NCI-H510A treated with DMSO at 0.1 percent for 48 hours (cell line): ENCODE results near the gene WDFY3.

Experiments
- DNase-seq: peaks from one replicate; lab custom pipeline; 2025; lab: John Stamatoyannopoulos, UW

The WDFY3 gene

DNA sequence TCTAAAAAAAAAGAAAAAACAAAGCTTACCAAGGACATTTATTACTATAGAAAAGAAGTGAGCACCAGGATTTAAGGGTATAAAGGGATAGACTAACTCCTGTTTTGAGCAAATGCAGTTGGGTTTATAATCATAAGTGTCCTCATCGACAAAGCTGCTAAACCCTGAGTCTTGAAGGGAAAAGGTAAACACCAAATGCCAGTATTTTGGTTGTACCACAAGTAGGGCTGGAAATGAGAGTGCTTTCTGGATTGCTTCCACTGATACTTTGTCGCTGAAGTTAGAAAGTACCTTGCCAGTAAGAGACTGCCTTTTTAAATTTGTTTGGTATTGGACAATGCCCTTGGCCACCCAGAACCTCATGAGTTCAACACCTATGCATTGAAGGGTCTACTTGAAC, 53.7 kb downstream of the WDFY3 start:
- no peak for DNase-seq

DNA sequence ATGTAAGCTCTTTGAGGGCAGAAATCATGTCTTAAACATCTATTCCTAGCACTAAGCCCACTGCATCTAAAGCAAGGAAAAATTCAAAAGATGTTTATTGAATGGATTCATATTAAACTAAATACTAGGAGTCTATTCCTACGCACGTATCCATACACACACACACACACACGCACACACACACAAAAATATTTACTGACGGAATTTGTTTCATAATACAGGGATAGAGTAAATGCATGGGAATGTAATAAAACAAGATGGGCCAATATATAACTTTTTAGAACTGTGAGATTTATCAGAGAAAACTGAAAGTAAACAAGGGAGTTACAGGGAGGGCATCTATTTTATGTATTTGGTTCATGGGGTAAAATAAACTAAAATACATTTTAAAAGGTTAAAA, 57.6 kb downstream of the WDFY3 start:
- no peak for DNase-seq

DNA sequence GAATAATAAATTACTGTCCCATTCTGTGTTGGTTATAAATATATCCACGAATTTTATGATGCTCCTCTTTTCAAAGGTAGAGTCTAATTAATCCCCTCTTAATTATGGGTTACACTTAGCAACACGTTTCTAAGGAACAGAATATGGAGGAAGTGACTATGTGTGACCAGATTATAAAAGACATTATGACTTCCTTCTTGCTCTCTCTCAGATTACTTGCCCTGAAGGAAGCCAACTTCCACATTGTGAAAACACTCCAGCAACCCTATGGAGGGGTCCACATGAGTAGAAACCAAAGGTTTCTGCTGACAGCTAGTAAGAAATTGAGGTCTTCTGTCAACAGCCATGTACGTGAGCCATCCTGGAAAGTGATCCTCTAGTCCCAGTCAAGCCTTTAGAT, 59.3 kb downstream of the WDFY3 start:
- DNase-seq, result no peak

DNA sequence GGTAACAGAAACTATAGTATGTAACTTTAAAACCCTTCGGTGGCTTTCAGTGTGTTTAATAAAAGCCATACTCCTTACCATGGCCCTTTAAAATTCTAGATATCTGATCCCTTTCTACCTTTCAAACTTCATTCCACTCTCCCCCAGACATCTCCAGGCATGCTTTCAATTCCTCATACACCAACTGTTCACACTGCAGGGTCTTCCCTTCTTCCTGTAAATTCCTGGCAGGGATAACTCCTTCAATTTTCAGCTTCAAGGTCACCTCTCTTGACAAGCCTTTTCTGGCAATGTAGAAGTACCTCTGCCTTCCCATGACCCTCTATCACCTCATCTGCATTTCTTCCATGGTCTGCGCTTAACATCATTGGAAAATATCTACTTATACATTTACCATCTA, 60.8 kb downstream of the WDFY3 start:
- DNase-seq, result no peak

DNA sequence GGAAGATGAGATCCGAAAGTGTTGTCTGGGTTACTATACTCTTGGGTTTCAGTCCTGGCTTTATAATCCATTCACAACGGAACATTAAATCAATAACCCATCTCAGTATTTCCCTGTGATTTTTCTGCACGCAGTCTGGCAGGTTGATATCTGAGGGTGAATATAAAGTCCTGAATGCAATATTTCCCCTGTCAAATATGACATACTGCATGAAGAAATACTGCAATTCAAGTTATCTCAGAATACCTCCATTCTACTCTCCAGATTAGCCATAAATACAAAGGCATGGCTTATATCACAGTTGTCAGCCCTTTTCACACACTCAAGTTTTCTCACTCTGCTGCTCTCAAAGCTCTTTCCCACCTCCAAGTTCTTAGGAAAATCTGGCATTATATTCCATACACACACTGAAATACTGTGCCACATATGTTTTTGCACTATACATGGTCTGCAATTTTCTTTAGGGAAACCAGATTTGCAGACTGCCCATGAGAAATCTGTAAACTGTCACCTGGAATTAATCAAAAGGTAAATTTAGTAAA, 64.7 kb downstream of the WDFY3 start:
- DNase-seq, result no peak

- no peak for DNase-seq
Measured at GRCh38 chr4:84901173-84901572, 65.3 kb downstream of the WDFY3 start.

- DNase-seq, result no peak
Measured at GRCh38 chr4:84899616-84900015, 66.9 kb downstream of the WDFY3 start.

DNA sequence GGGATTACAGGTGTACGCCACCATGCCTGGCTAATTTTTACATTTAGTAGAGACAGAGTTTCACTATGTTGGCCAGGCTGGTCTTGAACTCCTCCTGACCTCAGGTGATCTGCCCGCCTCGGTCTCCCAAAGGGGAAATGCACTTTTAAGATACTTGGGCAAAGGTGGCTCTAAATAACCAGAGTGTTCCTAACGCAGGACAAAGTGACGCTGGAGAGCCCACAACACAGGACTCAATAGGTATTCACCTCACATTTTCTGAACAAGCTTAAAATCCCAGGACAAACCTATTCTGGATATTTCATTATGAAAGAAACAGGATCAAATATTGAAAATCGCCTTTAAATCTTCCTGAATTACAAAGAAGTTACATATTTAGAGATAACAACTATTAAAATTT, 69.0 kb downstream of the WDFY3 start:
- DNase-seq, result no peak

GRCh38 chr4:84895283-84895682, 71.2 kb downstream of the WDFY3 start:
- no peak for DNase-seq

- DNase-seq, result no peak
Measured at GRCh38 chr4:84894621-84895020, 71.9 kb downstream of the WDFY3 start.

GRCh38 chr4:84892950-84893349, 73.5 kb downstream of the WDFY3 start:
- no peak for DNase-seq

DNA sequence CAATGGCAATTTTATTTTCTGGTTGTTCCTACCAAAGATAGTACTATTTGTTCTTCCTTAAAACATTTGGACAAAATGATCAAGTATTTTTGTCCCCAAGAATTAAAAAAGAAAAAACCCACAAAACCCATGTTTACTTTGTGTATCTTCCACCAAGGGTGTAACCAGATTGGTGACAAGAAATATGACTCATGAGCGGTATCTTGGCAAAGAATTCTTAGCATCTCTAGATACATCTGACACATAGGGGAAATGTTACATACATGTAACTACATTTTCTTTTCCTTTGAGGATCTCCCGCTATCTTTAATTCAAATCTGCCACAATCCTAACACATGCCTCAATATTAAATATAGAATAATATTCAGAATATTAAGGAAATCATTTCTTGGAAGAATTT, 78.7 kb downstream of the WDFY3 start:
- no peak for DNase-seq

DNA sequence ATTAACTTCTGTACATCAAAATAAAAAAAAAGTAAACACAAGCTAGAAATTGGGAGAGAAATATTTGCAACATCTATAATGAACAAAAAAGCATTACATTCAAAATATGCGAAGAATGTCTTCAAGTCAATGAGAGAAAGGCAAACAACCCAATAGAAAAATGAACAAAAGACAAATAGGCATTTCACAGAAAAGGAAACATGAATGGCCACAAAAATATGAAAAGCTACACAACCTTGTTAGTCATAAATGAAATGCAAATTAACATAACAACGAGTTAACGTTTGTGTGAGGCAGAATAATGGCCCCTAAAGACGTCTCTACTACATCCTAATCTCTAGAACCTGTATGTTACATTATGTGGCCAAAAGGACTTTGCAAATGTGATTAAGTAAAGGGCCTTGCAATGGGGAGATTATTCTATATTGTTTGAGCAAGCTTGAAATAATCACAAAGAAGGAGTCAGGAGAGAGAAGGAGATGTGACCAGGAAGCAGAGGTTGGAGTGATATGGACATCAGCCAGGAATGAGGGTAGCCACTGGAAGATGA, 86.8 kb downstream of the WDFY3 start:
- DNase-seq, result no peak

DNA sequence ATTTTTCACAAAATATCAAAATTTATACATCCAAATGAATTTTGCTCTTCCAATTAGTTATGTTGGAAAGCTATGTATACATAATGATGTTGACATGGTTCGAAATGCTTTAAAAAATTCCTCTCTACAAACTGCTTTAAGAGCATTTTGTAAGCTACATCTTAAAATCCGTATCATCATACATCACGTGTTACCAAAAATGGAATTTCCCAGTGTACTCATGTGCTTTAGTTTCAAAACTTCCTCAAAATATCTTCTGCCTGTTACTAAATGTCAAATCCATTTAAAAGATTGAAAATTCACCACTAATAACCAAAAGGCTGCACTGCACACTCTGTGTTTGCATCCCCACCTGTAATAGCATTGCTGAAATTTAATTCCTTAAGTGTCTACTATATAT, 87.9 kb downstream of the WDFY3 start:
- DNase-seq, result no peak

DNA sequence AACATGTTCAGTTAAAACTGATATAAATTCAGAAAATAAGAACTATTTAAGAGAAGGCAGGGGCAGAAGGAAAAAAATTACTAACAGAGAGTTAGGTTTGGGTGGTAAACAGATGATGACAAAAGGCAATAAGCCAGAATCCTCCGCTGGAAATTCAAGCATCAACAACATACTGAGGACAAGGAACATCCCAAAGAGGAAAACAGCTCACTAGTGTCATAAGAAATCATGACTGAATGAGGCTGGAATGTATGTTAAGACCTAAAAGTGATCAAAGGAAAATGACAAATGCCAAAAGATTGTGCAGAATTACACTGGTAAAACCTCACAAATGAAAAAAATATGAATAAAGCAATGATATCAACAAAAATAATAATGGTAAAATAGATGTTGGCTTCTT, 88.4 kb downstream of the WDFY3 start:
- DNase-seq, result no peak

DNA sequence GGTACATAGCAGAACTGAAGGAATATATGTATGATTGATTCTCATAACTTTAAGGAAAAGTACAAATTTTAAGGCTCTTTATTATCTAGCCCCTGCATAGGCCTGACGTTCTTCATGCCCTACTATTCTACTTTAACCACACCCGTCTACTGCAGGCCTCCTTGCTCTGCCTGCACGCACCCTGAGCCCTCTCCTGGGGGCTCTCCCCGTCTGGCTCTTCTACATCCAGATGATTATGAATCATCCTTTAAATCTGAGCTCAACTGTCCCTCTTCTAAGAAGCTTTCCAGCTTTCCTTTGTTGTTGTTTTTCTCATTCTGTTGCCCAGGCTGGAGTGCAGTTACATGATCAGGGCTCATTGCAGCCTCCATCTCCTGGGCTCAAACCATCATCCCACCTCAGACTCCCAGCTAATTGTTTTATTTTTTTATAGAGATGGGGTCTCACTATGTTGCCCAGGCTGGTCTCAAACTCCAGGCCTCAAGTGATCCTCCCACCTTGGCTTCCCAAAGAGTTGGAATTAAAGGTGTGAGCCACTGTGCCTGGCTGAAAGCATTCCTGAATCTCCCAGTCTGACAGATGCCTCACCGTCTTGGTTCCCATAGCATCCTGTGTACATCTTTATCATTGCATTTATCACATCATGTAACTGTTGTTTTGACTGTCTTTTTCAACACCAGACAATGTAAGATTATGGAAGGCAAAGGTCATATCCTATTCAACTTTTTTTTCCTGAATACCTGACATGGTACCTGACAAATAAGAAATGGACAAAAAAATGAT, 89.2 kb downstream of the WDFY3 start:
- DNase-seq, result no peak

- no peak for DNase-seq
Measured at GRCh38 chr4:84875636-84876371, 90.7 kb downstream of the WDFY3 start.

DNA sequence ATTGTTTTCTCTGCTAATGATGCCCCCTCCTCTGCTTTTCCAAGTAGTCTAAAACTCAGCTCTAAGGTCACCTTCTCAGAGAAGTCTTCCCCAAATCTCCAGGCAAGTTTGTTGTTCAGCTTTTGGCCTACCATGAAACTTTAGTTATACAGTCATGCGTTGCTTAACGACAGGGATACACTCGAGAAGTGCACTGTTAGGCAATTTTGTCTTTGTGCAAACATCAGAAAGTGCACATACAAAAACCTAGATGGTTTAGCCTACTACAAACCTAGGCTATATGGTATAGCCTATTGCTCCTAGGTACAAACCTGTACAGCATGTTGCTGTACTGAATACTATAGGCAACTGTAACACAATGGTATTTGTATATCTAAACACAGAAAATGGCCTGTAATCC, 91.9 kb downstream of the WDFY3 start:
- DNase-seq, result no peak

DNA sequence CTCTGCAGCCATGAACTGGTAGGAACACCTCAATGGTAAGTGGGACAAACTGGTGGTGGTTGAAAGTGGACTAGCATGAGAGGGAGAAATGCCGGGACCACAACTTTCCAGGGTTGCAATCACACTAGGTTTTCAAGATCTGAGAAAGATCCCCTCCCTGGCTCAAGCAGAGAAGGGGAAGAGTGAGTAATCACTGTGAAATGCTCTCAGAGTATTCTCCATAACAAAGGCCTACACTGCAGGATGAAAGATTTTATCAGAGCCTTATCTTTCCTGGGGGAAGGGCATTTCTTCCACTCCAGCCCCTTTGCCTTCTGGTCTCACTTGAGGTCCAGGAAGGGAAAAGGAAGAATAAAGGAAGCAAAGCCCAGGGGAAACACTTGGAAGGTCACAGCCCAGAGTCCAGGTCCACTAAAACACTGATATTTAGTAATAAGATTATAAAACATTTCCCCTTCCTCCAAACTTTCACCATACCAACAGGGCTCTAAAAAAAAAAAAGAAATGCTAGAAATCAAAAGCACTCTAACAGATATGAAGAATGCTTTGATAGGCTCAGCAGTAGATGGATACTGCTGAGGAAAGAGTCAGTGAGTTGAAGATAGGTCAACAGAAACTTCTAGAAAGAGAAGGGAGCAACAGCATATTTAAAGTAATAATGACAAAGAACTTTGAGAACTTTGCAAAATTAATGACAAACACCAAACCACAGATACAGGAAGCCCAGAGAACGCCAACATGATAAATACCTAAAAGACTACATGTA, 95.9 kb downstream of the WDFY3 start:
- no peak for DNase-seq

- DNase-seq, result no peak
Measured at GRCh38 chr4:84866295-84866694, 100.2 kb downstream of the WDFY3 start.

GRCh38 chr4:84865600-84865999, 100.9 kb downstream of the WDFY3 start:
- no peak for DNase-seq

DNA sequence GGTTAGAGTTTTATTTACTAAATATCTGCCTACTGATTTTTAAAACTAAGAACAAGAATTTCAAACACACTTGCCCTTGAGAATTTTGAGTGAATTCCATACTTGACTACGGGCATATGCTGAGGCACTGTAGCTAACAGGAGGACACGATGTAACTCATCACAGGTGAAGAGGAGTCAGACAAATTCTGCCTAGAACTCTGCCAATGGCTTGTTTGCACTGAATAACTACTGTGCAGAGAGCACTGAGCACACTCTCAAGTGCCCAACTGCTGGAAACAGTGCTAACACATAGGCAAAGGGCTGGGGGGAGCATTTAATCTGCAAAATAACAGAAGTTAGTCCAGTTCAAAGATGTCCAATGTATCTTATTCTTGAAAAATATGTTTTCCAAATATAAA, 104.4 kb downstream of the WDFY3 start:
- DNase-seq, result peak; percentile 21
